Measurements from ENCODE around the gene CLSTN1.

GRCh38 chr1:9723068-9723805 lies 100.5 kb downstream of the CLSTN1 start:
- no peak for TF ChIP-seq POLR2A (IDR thresholded peaks at IDR 0.05; ENCODE audit: low read depth, low read length)
- TF ChIP-seq TAF1 (IDR thresholded peaks at IDR 0.05; ENCODE audit: low read depth, low read length), result no peak
- no peak for TF ChIP-seq POLR2AphosphoS5 (IDR thresholded peaks at IDR 0.05; ENCODE audit: low read depth, low read length)
- TF ChIP-seq POU2F2 (IDR thresholded peaks at IDR 0.05; ENCODE audit: low read depth, low read length), result no peak
